PC-3 (cell line): Measurements from ENCODE around the gene ROCK2. TPM values are rescaled to one million over a fixed set of nuclear protein-coding genes. Genes with fewer than 3 reads are reported as not detected.

Experiments
- ATAC-seq: fragments of 200-7000 bp; cut with Tn5 transposase; 2 replicates; pipeline ENCODE4 v1.9.1; 2020; ENCODE audit warnings: mild to moderate bottlenecking, moderate library complexity
- BruUV-seq: library from RNA; stranded (reverse); fragments of 400-500 nt; replicated peaks from 2 replicates; lab custom pipeline; 2021; lab: Mats Ljungman, UMichigan
- CTCF ChIA-PET: fragments of 300-600 bp; sonication (Branson Sonifier 250); formaldehyde crosslinking; loops from one replicate; lab custom pipeline; 2022; ENCODE audit warnings: antibody characterized with exemption; lab: Charles Lee
- POLR2A ChIA-PET: fragments of 300-600 bp; sonication (Branson Sonifier 250); formaldehyde crosslinking; loops from one replicate; lab custom pipeline; 2022; ENCODE audit warnings: antibody characterized with exemption; ENCODE audit not compliant: unreplicated experiment; lab: Charles Lee
- DNase-seq: peaks from one replicate; pipeline ENCODE4 v3.0.0-alpha.2; 2015
- H2AFZ ChIP-seq: fragments of 300-600 bp; sonication (generic); 2 replicates; pipeline ENCODE4 v1.6.0; 2016; ENCODE audit warnings: antibody characterized with exemption, low read length
- H3F3A ChIP-seq: fragments of 300-600 bp; sonication (generic); one replicate; pipeline ENCODE4 v1.6.0; 2017; ENCODE audit warnings: antibody characterized with exemption, low read length, control low read depth, mild to moderate bottlenecking; ENCODE audit not compliant: unreplicated experiment
- H3K27ac ChIP-seq: fragments of 300-600 bp; sonication (generic); 2 replicates; pipeline ENCODE4 v1.5.1; 2016; ENCODE audit warnings: mild to moderate bottlenecking, low read length
- H3K27me3 ChIP-seq: fragments of 300-600 bp; sonication (generic); 2 replicates; pipeline ENCODE4 v1.6.1; 2016; ENCODE audit warnings: low read length, mixed read lengths
- H3K36me3 ChIP-seq: fragments of 300-600 bp; sonication (generic); 2 replicates; pipeline ENCODE4 v1.6.1; 2016; ENCODE audit warnings: low read depth, mixed run types, low read length, mixed read lengths
- H3K4me1 ChIP-seq: fragments of 300-600 bp; sonication (generic); 2 replicates; pipeline ENCODE4 v1.5.1; 2016; ENCODE audit warnings: low read length; ENCODE audit not compliant: insufficient read depth
- H3K4me2 ChIP-seq: fragments of 300-600 bp; sonication (generic); 2 replicates; pipeline ENCODE4 v1.6.0; 2016; ENCODE audit warnings: low read length
- H3K4me3 ChIP-seq: fragments of 300-600 bp; sonication (generic); 2 replicates; pipeline ENCODE4 v1.5.1; 2016; ENCODE audit warnings: mild to moderate bottlenecking, low read length, mixed read lengths
- H3K79me2 ChIP-seq: fragments of 300-600 bp; sonication (generic); 2 replicates; pipeline ENCODE4 v1.6.1; 2017; ENCODE audit warnings: low read length, mixed read lengths
- H3K9ac ChIP-seq: fragments of 300-600 bp; sonication (generic); 2 replicates; pipeline ENCODE4 v1.6.0; 2016; ENCODE audit warnings: mild to moderate bottlenecking, low read length
- H3K9me2 ChIP-seq: fragments of 300-600 bp; sonication (generic); replicated peaks from 2 replicates; pipeline ENCODE4 v1.6.1; 2016; ENCODE audit warnings: mixed run types, low read length, mixed read lengths
- H3K9me3 ChIP-seq: fragments of 300-600 bp; sonication (generic); 2 replicates; pipeline ENCODE4 v1.6.1; 2016; ENCODE audit warnings: low read length, mixed read lengths
- H4K20me1 ChIP-seq: fragments of 300-600 bp; sonication (generic); 2 replicates; pipeline ENCODE4 v1.6.1; 2016; ENCODE audit warnings: low read length, mixed read lengths
- EZH2 ChIP-seq: fragments of 300-600 bp; sonication (generic); IDR thresholded peaks from one replicate; pipeline ENCODE4 v1.6.1; 2017; ENCODE audit warnings: antibody characterized with exemption, mild to moderate bottlenecking, low read length; ENCODE audit not compliant: unreplicated experiment
- EZH2phosphoT487 ChIP-seq: fragments of 300-600 bp; sonication (generic); IDR thresholded peaks from 2 replicates; pipeline ENCODE4 v1.6.1; 2018; ENCODE audit warnings: mild to moderate bottlenecking, antibody characterized with exemption, low read length, borderline replicate concordance
- intact Hi-C: fragments of 100-400 bp; cut with micrococcal nuclease; formaldehyde crosslinking; loops from 2 replicates; pipeline ENCODE4 v1.9.0; 2023
- total RNA-seq: library from RNA; depleted of rRNA; stranded (reverse); fragments of >200 nt; gene quantifications from 2 replicates; pipeline ENCODE4 v1.2.3, GENCODE V29; 2014
- TF ChIP-seq, protein P1 (sequence below): fragments of 300-600 bp; sonication (generic); conservative IDR thresholded peaks from 2 replicates; pipeline ENCODE4 v1.5.1; 2017; ENCODE audit warnings: antibody characterized with exemption, low read depth, mild to moderate bottlenecking, low read length

ROCK2 gene
- total RNA-seq, 1 experiment from 2014 or later = 35.3 TPM

- CTCF ChIA-PET = no interaction called here
- H3K4me2 ChIP-seq = no peak overlapping the region
- no peak for TF ChIP-seq EZH2phosphoT487
- TF ChIP-seq, protein P1, sequence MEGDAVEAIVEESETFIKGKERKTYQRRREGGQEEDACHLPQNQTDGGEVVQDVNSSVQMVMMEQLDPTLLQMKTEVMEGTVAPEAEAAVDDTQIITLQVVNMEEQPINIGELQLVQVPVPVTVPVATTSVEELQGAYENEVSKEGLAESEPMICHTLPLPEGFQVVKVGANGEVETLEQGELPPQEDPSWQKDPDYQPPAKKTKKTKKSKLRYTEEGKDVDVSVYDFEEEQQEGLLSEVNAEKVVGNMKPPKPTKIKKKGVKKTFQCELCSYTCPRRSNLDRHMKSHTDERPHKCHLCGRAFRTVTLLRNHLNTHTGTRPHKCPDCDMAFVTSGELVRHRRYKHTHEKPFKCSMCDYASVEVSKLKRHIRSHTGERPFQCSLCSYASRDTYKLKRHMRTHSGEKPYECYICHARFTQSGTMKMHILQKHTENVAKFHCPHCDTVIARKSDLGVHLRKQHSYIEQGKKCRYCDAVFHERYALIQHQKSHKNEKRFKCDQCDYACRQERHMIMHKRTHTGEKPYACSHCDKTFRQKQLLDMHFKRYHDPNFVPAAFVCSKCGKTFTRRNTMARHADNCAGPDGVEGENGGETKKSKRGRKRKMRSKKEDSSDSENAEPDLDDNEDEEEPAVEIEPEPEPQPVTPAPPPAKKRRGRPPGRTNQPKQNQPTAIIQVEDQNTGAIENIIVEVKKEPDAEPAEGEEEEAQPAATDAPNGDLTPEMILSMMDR = no peak
- no peak for TF ChIP-seq EZH2
- H3K27ac ChIP-seq = no peak overlapping the region
- intact Hi-C loops = no loop called here
- no peaks in the 10 kb centered on the region for H3K36me3 ChIP-seq
- BruUV-seq = no TSS peak
- H3K27me3 ChIP-seq = no peaks in the 10 kb centered on the region
- H3K4me3 ChIP-seq = no peak overlapping the region
- no peak overlapping the region for H3K9ac ChIP-seq
- H3K9me3 ChIP-seq = no peaks in the 10 kb centered on the region
- POLR2A ChIA-PET = no interaction called here
- ATAC-seq (no peak), DNase-seq (no peak)
- H3K79me2 ChIP-seq = no peaks in the 10 kb centered on the region
- no peak overlapping the region for H2AFZ ChIP-seq
- no peaks in the 10 kb centered on the region for H4K20me1 ChIP-seq
- H3K4me1 ChIP-seq = no peaks in the 10 kb centered on the region
- no peaks in the 10 kb centered on the region for H3K9me2 ChIP-seq
- no peaks in the 10 kb centered on the region for H3F3A ChIP-seq
Observed at GRCh38 chr2:11355194-11356053, 11.0 kb upstream of the ROCK2 start.

- H2AFZ ChIP-seq = no peak overlapping the region
- no peak for TF ChIP-seq EZH2
- no peak for TF ChIP-seq EZH2phosphoT487
- TF ChIP-seq, protein P1 = no peak
- H3K4me1 ChIP-seq = no peaks in the 10 kb centered on the region
- no peaks in the 10 kb centered on the region for H3F3A ChIP-seq
- ChIA-PET POLR2A (interaction anchor here (0.5 kb wide), 1 partner anchor 14 kb away, joined by 3 read pairs; no protein-coding TSS in a partner anchor), CTCF (no interaction called here)
- no peaks in the 10 kb centered on the region for H3K79me2 ChIP-seq
- H4K20me1 ChIP-seq = no peaks in the 10 kb centered on the region
- H3K9me2 ChIP-seq = no peaks in the 10 kb centered on the region
- no peak overlapping the region for H3K9ac ChIP-seq
- no peak overlapping the region for H3K4me3 ChIP-seq
- no peak overlapping the region for H3K27ac ChIP-seq
- no peaks in the 10 kb centered on the region for H3K36me3 ChIP-seq
- no peak overlapping the region for H3K4me2 ChIP-seq
- DNase-seq = no peak
- intact Hi-C loops = no loop called here
- no TSS peak for BruUV-seq
- H3K27me3 ChIP-seq = no peaks in the 10 kb centered on the region
- peak; percentile 48 for ATAC-seq
- H3K9me3 ChIP-seq = no peaks in the 10 kb centered on the region
Observed at GRCh38 chr2:11354363-11355154, 10.1 kb upstream of the ROCK2 start.
